ENCODE measurements around the gene ENPEP.

ENPEP gene

GRCh38 chr4:110587666-110588285 is 111.8 kb downstream of the ENPEP start:
- no peaks in the 10 kb centered on the region for H3K27me3 Mint-ChIP-seq (ENCODE audit: low read depth, poor library complexity)
- no peak for TF ChIP-seq CTCF (IDR thresholded peaks at IDR 0.05)
- H3K36me3 Mint-ChIP-seq (ENCODE audit: low read depth): peaks cover 5% of the 10 kb centered on the region
- no peak overlapping the region for H3K4me3 Mint-ChIP-seq
- H3K4me1 Mint-ChIP-seq: no peaks in the 10 kb centered on the region
- H3K27ac Mint-ChIP-seq: no peak overlapping the region
- H3K9me3 Mint-ChIP-seq: peaks cover 3% of the 10 kb centered on the region
- no peak for DNase-seq

DNA sequence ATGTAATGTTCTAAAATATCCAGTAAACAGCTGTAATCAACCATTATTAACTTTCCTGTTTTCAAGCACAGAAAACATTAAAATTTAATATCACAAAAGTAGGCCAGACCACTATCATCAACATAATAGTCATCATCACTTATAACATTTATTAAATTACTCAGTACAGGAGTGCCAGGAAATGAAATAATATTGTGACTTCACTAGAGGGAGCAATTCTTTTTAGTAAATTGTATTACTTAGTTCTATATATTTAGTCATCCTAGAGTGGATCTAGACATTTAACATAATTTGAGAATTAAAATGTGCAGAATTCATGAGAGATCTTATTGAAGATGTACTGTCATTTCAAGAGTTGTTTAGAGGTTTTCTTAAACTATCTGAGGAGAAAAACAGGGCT is 113.3 kb downstream of the ENPEP start:
- DNase-seq: no peak
- no peaks in the 10 kb centered on the region for H3K4me1 Mint-ChIP-seq
- no peaks in the 10 kb centered on the region for H3K27me3 Mint-ChIP-seq (ENCODE audit: low read depth, poor library complexity)
- peaks cover 12% of the 10 kb centered on the region for H3K36me3 Mint-ChIP-seq (ENCODE audit: low read depth)
- no peak overlapping the region for H3K27ac Mint-ChIP-seq
- no peak for TF ChIP-seq CTCF (IDR thresholded peaks at IDR 0.05)
- H3K9me3 Mint-ChIP-seq: peaks cover 6% of the 10 kb centered on the region
- H3K4me3 Mint-ChIP-seq: no peak overlapping the region

DNA sequence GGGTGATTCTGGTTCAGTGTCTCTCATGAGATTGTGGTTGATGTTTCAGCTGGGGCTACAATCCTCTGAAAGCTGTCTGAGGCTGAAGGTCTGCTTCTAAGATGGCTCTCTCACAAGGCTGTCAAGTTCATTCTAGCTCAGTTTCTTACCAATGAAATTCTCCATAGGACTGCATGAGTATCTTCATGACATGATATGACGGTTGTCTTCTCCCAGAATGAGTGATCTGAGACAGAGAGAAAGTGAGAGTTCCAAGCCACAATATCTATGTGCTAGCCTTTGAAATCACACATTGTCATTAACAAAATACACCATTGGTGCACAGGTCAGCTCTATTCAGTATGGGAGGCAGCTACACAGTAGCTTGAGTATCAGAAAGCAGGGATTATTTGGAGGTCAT is 119.6 kb downstream of the ENPEP start:
- no peak for TF ChIP-seq CTCF (IDR thresholded peaks at IDR 0.05)
- no peak overlapping the region for H3K4me3 Mint-ChIP-seq
- DNase-seq: no peak
- peaks cover 43% of the 10 kb centered on the region for H3K9me3 Mint-ChIP-seq
- no peak overlapping the region for H3K27ac Mint-ChIP-seq
- peaks cover 62% of the 10 kb centered on the region for H3K36me3 Mint-ChIP-seq (ENCODE audit: low read depth)
- H3K4me1 Mint-ChIP-seq: no peaks in the 10 kb centered on the region
- H3K27me3 Mint-ChIP-seq (ENCODE audit: low read depth, poor library complexity): peaks cover 9% of the 10 kb centered on the region

- TF ChIP-seq CTCF (IDR thresholded peaks at IDR 0.05): no peak
- no peak overlapping the region for H3K27ac Mint-ChIP-seq
- no peak for DNase-seq
- peaks cover 46% of the 10 kb centered on the region for H3K9me3 Mint-ChIP-seq
- peaks cover 68% of the 10 kb centered on the region for H3K36me3 Mint-ChIP-seq (ENCODE audit: low read depth)
- H3K4me1 Mint-ChIP-seq: no peaks in the 10 kb centered on the region
- H3K27me3 Mint-ChIP-seq (ENCODE audit: low read depth, poor library complexity): peaks cover 10% of the 10 kb centered on the region
- no peak overlapping the region for H3K4me3 Mint-ChIP-seq
Observed at GRCh38 chr4:110596431-110596830, 120.5 kb downstream of the ENPEP start.

GRCh38 chr4:110597582-110597981 is 121.6 kb downstream of the ENPEP start:
- H3K4me1 Mint-ChIP-seq: no peaks in the 10 kb centered on the region
- H3K27me3 Mint-ChIP-seq (ENCODE audit: low read depth, poor library complexity): peaks cover 13% of the 10 kb centered on the region
- H3K9me3 Mint-ChIP-seq: peaks cover 46% of the 10 kb centered on the region
- DNase-seq: no peak
- H3K4me3 Mint-ChIP-seq: no peak overlapping the region
- peaks cover 76% of the 10 kb centered on the region for H3K36me3 Mint-ChIP-seq (ENCODE audit: low read depth)
- H3K27ac Mint-ChIP-seq: no peak overlapping the region
- no peak for TF ChIP-seq CTCF (IDR thresholded peaks at IDR 0.05)

- Mint-ChIP-seq H3K36me3 (ENCODE audit: low read depth) (peaks cover 48% of the 10 kb centered on the region), H3K4me1 (peaks cover 17% of the 10 kb centered on the region), H3K4me3 (no peak overlapping the region), H3K27ac (no peak overlapping the region), H3K27me3 (ENCODE audit: low read depth, poor library complexity) (peaks cover 13% of the 10 kb centered on the region), H3K9me3 (peaks cover 30% of the 10 kb centered on the region)
- no peak for TF ChIP-seq CTCF (IDR thresholded peaks at IDR 0.05)
- no peak for DNase-seq
Observed at GRCh38 chr4:110602061-110602460, 126.1 kb downstream of the ENPEP start.
